Peyer's patch (tissue), 4 donors: Measurements from ENCODE around the gene CDKN1A. TPM values are rescaled to one million over a fixed set of nuclear protein-coding genes. Genes with fewer than 3 reads are reported as not detected.
A peak's percentile ranks its signal among the peaks of the same experiment; 100 is the strongest.

Source experiments
- DNase-seq, 3 donors: peaks; one replicate each; pipeline ENCODE4 v3.0.0-alpha.2; 2017 to 2019
- H3K27ac ChIP-seq, 4 donors: fragments of 200-600 bp; sonication (generic); one replicate each; pipeline ENCODE4 v1.5.1; 2016 to 2019
- H3K27me3 ChIP-seq, 2 donors: fragments of 200-600 bp; sonication (generic); one replicate each; pipeline ENCODE4 v1.5.1; 2019
- H3K36me3 ChIP-seq, 3 donors: fragments of 200-600 bp; sonication (generic); one replicate each; pipeline ENCODE4 v1.5.1; 2016 to 2019
- H3K4me1 ChIP-seq, 4 donors: fragments of 200-600 bp; sonication (generic); one replicate each; pipeline ENCODE4 v1.5.1; 2016 to 2019
- H3K4me3 ChIP-seq, 4 donors: fragments of 200-600 bp; sonication (generic); 1 replicate in 3 of 4; 2 replicates in 1 of 4; pipeline ENCODE4 v1.5.1; 2016 to 2019; ENCODE audit warnings: mild to moderate bottlenecking in 1 of 4
- H3K9me3 ChIP-seq, 4 donors: fragments of 200-600 bp; sonication (generic); one replicate each; pipeline ENCODE4 v1.5.1; 2016 to 2019; ENCODE audit warnings: mild to moderate bottlenecking in 1 of 4
- CTCF ChIP-seq, 6 experiments: fragments of 450-650 bp in 4 of 6; fragments of 200-600 bp in 2 of 6; sonication (generic) in 1 of 6; IDR thresholded peaks; one replicate each; pipeline ENCODE4 v1.5.1; 2017 to 2019; ENCODE audit warnings: antibody characterized with exemption in 6 of 6, mild to moderate bottlenecking in 3 of 6, moderate library complexity in 1 of 6
- POLR2A ChIP-seq, 2 donors: fragments of 450-650 bp; IDR thresholded peaks; one replicate each; pipeline ENCODE4 v1.5.1; 2017; ENCODE audit warnings: antibody characterized with exemption in 2 of 2, mild to moderate bottlenecking in 2 of 2, moderate library complexity in 2 of 2
- total RNA-seq, 4 donors: library from RNA; depleted of rRNA; stranded (reverse); fragments of >200 nt; gene quantifications; one replicate each; pipeline ENCODE4 v1.1.0, GENCODE V29; 2016

CDKN1A gene
- total RNA-seq, 4 donors from 2014 or later = 70.1 to 556 (median 358) TPM

GRCh38 chr6:36682328-36683144 lies 4.0 kb downstream of the CDKN1A start:
- no peaks in the 10 kb centered on the region for H3K27me3 ChIP-seq
- no peak for TF ChIP-seq CTCF (IDR thresholded peaks at IDR 0.05)
- TF ChIP-seq POLR2A (IDR thresholded peaks at IDR 0.05) = no peak
- peak overlapping the region; percentile 64 to 86 (median 75) for H3K27ac ChIP-seq
- H3K9me3 ChIP-seq = no peaks in the 10 kb centered on the region
- peaks cover 13 to 35% (median 27%) of the 10 kb centered on the region in 4 donors for H3K4me1 ChIP-seq
- peak; percentile 79 to 93 (median 87) for DNase-seq
- H3K36me3 ChIP-seq = peaks cover 0 to 50% (median 7%) of the 10 kb centered on the region in 3 donors
- H3K4me3 ChIP-seq = peak overlapping the region in 2 of 4 donors; percentile 14 to 28

GRCh38 chr6:36683145-36683655 lies 4.7 kb downstream of the CDKN1A start:
- Histone ChIP-seq H3K4me3 (peak overlapping the region in 1 of 4 donors; percentile 28), H3K36me3 (peaks cover 0 to 52% (median 7%) of the 10 kb centered on the region in 3 donors), H3K4me1 (peaks cover 10 to 31% (median 24%) of the 10 kb centered on the region in 4 donors), H3K9me3 (no peaks in the 10 kb centered on the region), H3K27me3 (no peaks in the 10 kb centered on the region), H3K27ac (peak overlapping the region; percentile 64 to 86 (median 75))
- no peak for DNase-seq
- no peak for TF ChIP-seq POLR2A (IDR thresholded peaks at IDR 0.05)
- no peak for TF ChIP-seq CTCF (IDR thresholded peaks at IDR 0.05)

GRCh38 chr6:36683656-36684446 lies 5.3 kb downstream of the CDKN1A start:
- no peak for DNase-seq

GRCh38 chr6:36684447-36684812 lies 5.9 kb downstream of the CDKN1A start:
- peak overlapping the region in 1 of 4 donors; percentile 77 for H3K27ac ChIP-seq
- H3K27me3 ChIP-seq = no peaks in the 10 kb centered on the region
- H3K4me1 ChIP-seq = peaks cover 10 to 29% (median 22%) of the 10 kb centered on the region in 4 donors
- H3K9me3 ChIP-seq = no peaks in the 10 kb centered on the region
- H3K36me3 ChIP-seq = peaks cover 0 to 52% (median 7%) of the 10 kb centered on the region in 3 donors
- H3K4me3 ChIP-seq = no peak overlapping the region
- DNase-seq = no peak
- TF ChIP-seq CTCF (IDR thresholded peaks at IDR 0.05) = no peak
- no peak for TF ChIP-seq POLR2A (IDR thresholded peaks at IDR 0.05)

More at GRCh38 chr6:36683656-36684446, 5.3 kb downstream of the CDKN1A start:
- Histone ChIP-seq H3K4me1 (peaks cover 10 to 29% (median 23%) of the 10 kb centered on the region in 4 donors), H3K36me3 (peaks cover 0 to 52% (median 7%) of the 10 kb centered on the region in 3 donors), H3K27me3 (no peaks in the 10 kb centered on the region), H3K9me3 (no peaks in the 10 kb centered on the region), H3K27ac (peak overlapping the region in 3 of 4 donors; percentile 64 to 86 (median 77)), H3K4me3 (no peak overlapping the region)
- TF ChIP-seq CTCF (IDR thresholded peaks at IDR 0.05) = no peak
- no peak for TF ChIP-seq POLR2A (IDR thresholded peaks at IDR 0.05)

GRCh38 chr6:36685166-36685924 lies 6.8 kb downstream of the CDKN1A start:
- peaks cover 10 to 29% (median 22%) of the 10 kb centered on the region in 4 donors for H3K4me1 ChIP-seq
- H3K27me3 ChIP-seq = no peaks in the 10 kb centered on the region
- no peaks in the 10 kb centered on the region for H3K9me3 ChIP-seq
- H3K4me3 ChIP-seq = no peak overlapping the region
- TF ChIP-seq CTCF (IDR thresholded peaks at IDR 0.05) = no peak
- peak in 1 of 2 donors; percentile 10 for TF ChIP-seq POLR2A (IDR thresholded peaks at IDR 0.05)
- H3K27ac ChIP-seq = no peak overlapping the region
- no peak for DNase-seq
- H3K36me3 ChIP-seq = peaks cover 0 to 52% (median 7%) of the 10 kb centered on the region in 3 donors
